Measurements from ENCODE around the gene TOP1.

The TOP1 gene

DNA sequence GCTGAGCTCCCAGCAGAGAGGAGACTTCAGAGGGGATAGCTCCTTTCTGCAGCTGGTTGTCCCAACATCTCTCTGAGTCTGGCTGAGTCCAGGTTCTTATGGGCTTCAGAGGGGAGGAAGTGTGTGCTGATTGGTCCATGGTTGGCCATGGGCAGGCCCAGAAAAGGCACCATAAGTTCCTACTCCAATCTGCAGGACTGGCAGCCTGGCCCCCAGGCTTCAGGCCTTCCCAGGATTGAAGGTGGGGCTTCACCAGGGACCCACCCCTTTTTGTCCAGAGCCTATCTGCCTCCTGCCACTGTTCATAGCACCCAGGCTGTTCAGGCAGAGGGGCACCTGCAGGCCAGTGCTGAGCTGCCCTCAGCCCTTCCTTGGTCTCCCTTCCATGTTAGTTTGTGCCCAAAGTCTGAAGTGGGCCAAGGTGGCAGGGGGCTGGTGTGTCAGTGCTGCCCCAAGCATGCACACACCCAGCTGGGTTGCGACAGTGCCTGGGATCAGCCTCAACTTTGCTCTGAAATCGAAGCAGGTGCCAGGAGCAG is 21.6 kb upstream of the TOP1 start:
- no peak for ATAC-seq (replicated peaks)
- Mint-ChIP-seq H3K9me3 (no peaks in the 10 kb centered on the region), H3K4me1 (ENCODE audit: low read depth in 2 of 2) (peaks cover 13 to 26% of the 10 kb centered on the region in 2 donors), H3K4me3 (no peak overlapping the region), H3K27me3 (no peaks in the 10 kb centered on the region), H3K27ac (peak overlapping the region in 1 of 2 donors; percentile 32), H3K36me3 (ENCODE audit: insufficient read depth) (peaks cover 4% of the 10 kb centered on the region)
- DNase-seq = no peak

DNA sequence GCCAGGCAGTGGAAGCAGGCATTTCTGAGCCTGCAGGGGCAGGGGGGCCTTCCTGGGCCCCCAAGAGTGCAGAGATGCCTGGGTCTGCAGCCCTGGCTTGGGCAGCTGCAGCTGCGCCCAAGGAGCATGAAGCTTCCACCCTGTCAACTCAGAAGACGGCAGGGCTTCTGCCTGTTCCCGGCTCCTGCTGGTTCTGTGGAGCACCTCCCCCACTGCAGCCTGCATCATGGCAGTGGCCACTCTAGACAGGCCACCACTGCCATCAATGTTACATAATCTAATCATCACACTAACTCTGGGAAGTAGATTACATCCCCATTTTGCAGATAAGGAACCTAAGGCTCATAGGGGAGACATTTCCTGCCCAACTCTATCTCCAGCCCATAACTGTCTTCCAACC is 21.1 kb upstream of the TOP1 start:
- no peak overlapping the region for H3K27ac Mint-ChIP-seq
- ATAC-seq (replicated peaks) (no peak), DNase-seq (no peak)
- H3K4me3 Mint-ChIP-seq = no peak overlapping the region
- H3K27me3 Mint-ChIP-seq = no peaks in the 10 kb centered on the region
- H3K4me1 Mint-ChIP-seq (ENCODE audit: low read depth in 2 of 2) = peaks cover 13 to 27% of the 10 kb centered on the region in 2 donors
- H3K36me3 Mint-ChIP-seq (ENCODE audit: insufficient read depth) = peaks cover 4% of the 10 kb centered on the region
- no peaks in the 10 kb centered on the region for H3K9me3 Mint-ChIP-seq

DNA sequence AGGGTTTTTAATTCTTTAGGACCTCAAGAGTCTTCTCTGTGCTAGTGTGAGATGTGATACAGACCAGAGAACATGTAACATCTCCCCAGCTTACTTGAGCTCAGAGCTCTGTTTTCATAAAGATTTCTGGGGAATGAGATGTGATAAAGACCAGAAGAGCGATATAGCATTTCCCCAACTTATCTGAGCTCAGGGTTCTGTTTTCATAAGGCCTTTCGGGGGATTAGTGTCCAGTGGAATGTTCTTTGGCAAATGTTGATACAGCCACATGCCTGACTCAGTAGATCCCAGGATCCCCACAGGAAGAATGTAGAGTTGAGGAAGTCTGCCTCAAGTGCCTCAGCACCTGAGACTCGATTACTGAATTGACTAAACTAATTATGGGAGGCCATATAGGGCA is 18.7 kb upstream of the TOP1 start:
- DNase-seq = no peak
- ATAC-seq (replicated peaks) = no peak
- peaks cover 11 to 16% of the 10 kb centered on the region in 2 donors for H3K4me1 Mint-ChIP-seq (ENCODE audit: low read depth in 2 of 2)
- no peak overlapping the region for H3K4me3 Mint-ChIP-seq
- no peak overlapping the region for H3K27ac Mint-ChIP-seq
- H3K9me3 Mint-ChIP-seq = no peaks in the 10 kb centered on the region
- no peaks in the 10 kb centered on the region for H3K27me3 Mint-ChIP-seq
- no peaks in the 10 kb centered on the region for H3K36me3 Mint-ChIP-seq (ENCODE audit: insufficient read depth)

- no peak for DNase-seq
- Mint-ChIP-seq H3K27me3 (no peaks in the 10 kb centered on the region), H3K4me3 (no peak overlapping the region)
Observed at GRCh38 chr20:41011551-41012067, 17.0 kb upstream of the TOP1 start.

DNA sequence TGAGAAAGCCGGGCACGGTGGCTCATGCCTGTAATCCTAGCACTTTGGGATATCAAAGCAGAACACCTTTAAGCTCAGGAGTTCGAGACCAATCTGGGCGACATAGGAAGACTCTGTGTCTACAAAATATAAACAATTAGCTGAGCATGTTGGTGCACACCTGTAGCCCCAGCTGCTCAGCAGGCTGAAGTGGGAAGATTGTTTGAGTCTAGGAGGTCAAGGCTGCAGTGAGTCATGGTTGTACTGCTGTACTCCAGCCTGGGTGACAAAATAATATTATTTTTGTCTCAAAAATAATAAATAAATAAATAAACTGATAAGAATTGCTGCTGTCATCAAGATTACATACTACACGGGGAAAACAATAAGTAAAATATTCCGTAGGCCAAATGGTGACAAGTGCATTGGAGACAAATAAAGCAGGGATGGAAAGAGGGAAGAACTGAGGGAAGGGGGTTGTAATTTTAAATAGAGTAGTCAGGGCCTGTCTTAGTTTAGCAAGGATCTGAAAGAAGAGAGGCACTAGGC is 14.0 kb upstream of the TOP1 start:
- no peak for DNase-seq
- H3K27me3 Mint-ChIP-seq = no peaks in the 10 kb centered on the region
- H3K9me3 Mint-ChIP-seq = no peaks in the 10 kb centered on the region
- peaks cover 0 to 6% of the 10 kb centered on the region in 2 donors for H3K4me1 Mint-ChIP-seq (ENCODE audit: low read depth in 2 of 2)
- H3K36me3 Mint-ChIP-seq (ENCODE audit: insufficient read depth) = no peaks in the 10 kb centered on the region
- no peak overlapping the region for H3K27ac Mint-ChIP-seq
- ATAC-seq (replicated peaks) = no peak
- H3K4me3 Mint-ChIP-seq = no peak overlapping the region

More at GRCh38 chr20:41011551-41012067, 17.0 kb upstream of the TOP1 start:
- Mint-ChIP-seq H3K4me1 (ENCODE audit: low read depth in 2 of 2) (peaks cover 11 to 16% of the 10 kb centered on the region in 2 donors), H3K27ac (peak overlapping the region in 1 of 2 donors; percentile 30), H3K9me3 (no peaks in the 10 kb centered on the region), H3K36me3 (ENCODE audit: insufficient read depth) (no peaks in the 10 kb centered on the region)
- peak; percentile 53 for ATAC-seq (replicated peaks)

- no peaks in the 10 kb centered on the region for H3K36me3 Mint-ChIP-seq (ENCODE audit: insufficient read depth)
- no peaks in the 10 kb centered on the region for H3K27me3 Mint-ChIP-seq
- no peak overlapping the region for H3K4me3 Mint-ChIP-seq
- peaks cover 0 to 2% of the 10 kb centered on the region in 2 donors for H3K4me1 Mint-ChIP-seq (ENCODE audit: low read depth in 2 of 2)
- no peak overlapping the region for H3K27ac Mint-ChIP-seq
- ATAC-seq (replicated peaks) (no peak), DNase-seq (no peak)
- no peaks in the 10 kb centered on the region for H3K9me3 Mint-ChIP-seq
Observed at GRCh38 chr20:41017448-41018042, 11.1 kb upstream of the TOP1 start.

- Mint-ChIP-seq H3K4me3 (no peak overlapping the region), H3K27ac (no peak overlapping the region), H3K27me3 (no peaks in the 10 kb centered on the region), H3K36me3 (ENCODE audit: insufficient read depth) (no peaks in the 10 kb centered on the region), H3K9me3 (no peaks in the 10 kb centered on the region), H3K4me1 (ENCODE audit: low read depth in 2 of 2) (no peaks in the 10 kb centered on the region)
- DNase-seq (no peak), ATAC-seq (replicated peaks) (no peak)
Observed at GRCh38 chr20:41018153-41018552, 10.5 kb upstream of the TOP1 start.

DNA sequence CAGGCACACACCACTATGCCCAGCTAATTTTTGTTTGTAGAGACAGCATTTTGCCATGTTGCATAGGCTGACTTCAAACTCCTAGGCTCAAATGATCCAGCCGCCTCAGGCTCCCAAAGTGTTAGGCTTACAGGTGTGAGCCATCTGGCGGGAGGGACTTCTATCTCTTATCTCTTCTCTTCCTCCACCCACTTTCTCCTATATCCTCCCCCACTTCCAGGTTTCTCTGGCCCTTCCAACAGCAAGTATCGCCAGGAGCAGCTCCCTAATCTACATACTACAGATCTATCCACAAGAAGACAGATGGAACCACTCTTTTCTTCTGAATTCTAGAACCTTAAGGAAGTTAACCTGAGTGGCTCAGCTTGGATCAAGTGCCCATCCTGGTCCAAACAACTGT is 5.1 kb upstream of the TOP1 start:
- Mint-ChIP-seq H3K4me3 (no peak overlapping the region), H3K27ac (no peak overlapping the region), H3K36me3 (ENCODE audit: insufficient read depth) (peaks cover 4% of the 10 kb centered on the region), H3K4me1 (ENCODE audit: low read depth in 2 of 2) (peaks cover 0 to 7% of the 10 kb centered on the region in 2 donors), H3K27me3 (peaks cover 0 to 7% of the 10 kb centered on the region in 2 donors), H3K9me3 (no peaks in the 10 kb centered on the region)
- DNase-seq (no peak), ATAC-seq (replicated peaks) (no peak)

DNA sequence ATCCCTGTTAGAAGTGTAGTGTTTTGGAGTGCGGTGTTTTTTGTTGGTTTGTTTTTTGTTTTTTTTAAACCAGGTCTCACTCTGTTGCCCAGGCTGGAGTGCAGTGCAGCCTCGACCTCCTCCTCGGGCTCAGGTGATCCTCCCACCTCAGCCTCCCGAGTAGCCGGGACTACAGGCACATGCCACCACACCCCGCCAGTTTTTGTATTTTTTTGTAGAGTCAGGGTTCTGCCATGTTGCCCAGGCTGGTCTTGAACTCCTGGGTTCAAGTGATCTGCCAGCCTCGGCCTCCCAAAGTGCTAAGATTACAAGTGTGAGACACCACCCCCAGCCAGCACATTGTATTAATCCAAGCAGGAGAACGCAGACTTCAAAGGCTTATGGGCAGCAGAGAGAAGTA is 1.3 kb upstream of the TOP1 start:
- no peak for ATAC-seq (replicated peaks)
- Mint-ChIP-seq H3K27ac (peak overlapping the region in 1 of 2 donors; percentile 100), H3K4me1 (ENCODE audit: low read depth in 2 of 2) (peaks cover 17 to 33% of the 10 kb centered on the region in 2 donors)

GRCh38 chr20:41027872-41028358 is 707 bp upstream of the TOP1 start:
- ATAC-seq (replicated peaks) = no peak
- Mint-ChIP-seq H3K27ac (peak overlapping the region; percentile 99 to 100), H3K9me3 (no peaks in the 10 kb centered on the region), H3K4me3 (peak overlapping the region; percentile 79 to 97), H3K27me3 (peaks cover 0 to 7% of the 10 kb centered on the region in 2 donors), H3K36me3 (ENCODE audit: insufficient read depth) (peaks cover 30% of the 10 kb centered on the region), H3K4me1 (ENCODE audit: low read depth in 2 of 2) (peaks cover 20 to 39% of the 10 kb centered on the region in 2 donors)
- no peak for DNase-seq

More for the DNA sequence above, 1.3 kb upstream of the TOP1 start:
- no peaks in the 10 kb centered on the region for H3K9me3 Mint-ChIP-seq
- H3K36me3 Mint-ChIP-seq (ENCODE audit: insufficient read depth) = peaks cover 27% of the 10 kb centered on the region
- peaks cover 0 to 7% of the 10 kb centered on the region in 2 donors for H3K27me3 Mint-ChIP-seq
- DNase-seq = no peak
- peak overlapping the region; percentile 79 to 97 for H3K4me3 Mint-ChIP-seq

DNA sequence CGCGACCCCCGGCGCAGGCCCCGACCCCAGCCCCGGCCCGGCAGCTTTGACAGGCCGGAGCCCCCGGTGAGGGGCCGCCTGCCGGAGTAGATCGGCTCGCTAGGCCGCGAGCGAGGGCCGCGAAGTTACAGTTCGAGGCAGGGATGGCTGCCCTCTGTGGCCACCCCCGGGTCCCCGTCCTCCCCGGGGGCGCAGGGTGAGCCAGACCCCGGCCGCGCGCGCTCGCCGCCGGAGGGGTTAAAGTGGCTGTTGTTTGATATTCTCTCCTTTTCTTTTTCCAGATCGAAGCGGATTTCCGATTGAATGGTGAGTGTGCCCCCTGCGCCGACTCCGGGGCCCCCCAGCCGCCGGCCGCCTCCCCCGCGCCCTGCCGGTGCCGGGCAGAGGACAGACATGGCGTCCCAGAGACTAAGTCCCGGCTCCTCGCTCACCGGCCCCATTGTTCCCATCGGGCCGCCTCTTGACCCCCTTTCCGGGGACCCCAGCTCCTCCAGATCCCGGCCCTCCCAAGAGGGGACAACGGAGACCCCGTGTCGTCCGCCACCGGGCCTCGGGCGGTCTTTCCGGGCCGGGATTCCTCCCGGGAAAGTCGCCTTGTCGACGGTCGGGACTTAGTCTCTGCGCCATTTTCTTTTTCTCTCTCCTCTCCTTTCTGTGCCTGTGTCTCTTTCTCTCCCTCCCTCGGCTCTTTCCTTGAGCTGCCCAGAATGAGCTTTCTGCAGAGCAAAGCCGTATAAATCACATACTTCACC is 704 bp downstream of the TOP1 start:
- peak overlapping the region; percentile 99 to 100 for H3K27ac Mint-ChIP-seq
- no peaks in the 10 kb centered on the region for H3K9me3 Mint-ChIP-seq
- H3K27me3 Mint-ChIP-seq = no peaks in the 10 kb centered on the region
- ATAC-seq (replicated peaks) (no peak), DNase-seq (peak; percentile 21 to 38 (median 28))
- H3K4me3 Mint-ChIP-seq = peak overlapping the region; percentile 97
- peaks cover 33 to 53% of the 10 kb centered on the region in 2 donors for H3K4me1 Mint-ChIP-seq (ENCODE audit: low read depth in 2 of 2)
- peaks cover 33% of the 10 kb centered on the region for H3K36me3 Mint-ChIP-seq (ENCODE audit: insufficient read depth)

DNA sequence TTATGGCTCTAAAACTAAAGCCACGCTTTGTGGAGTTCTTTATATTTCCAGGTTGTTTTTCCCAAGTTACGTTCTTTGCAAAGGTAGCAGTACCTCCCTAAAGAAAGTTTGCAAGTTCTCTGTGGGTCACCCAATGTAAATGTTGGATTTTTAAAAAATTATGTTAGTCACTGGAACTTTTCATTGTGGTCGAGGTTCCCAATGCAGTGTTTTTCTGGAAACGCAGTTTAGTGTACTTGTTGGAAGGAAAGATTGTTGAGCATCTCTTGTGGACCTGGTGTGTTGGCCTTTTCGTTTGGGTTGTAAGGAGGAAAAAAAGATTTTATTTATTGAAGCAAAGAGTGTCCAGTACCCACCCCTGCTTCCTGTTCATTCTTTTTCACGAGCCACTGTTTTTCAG is 1.4 kb downstream of the TOP1 start:
- Mint-ChIP-seq H3K9me3 (no peaks in the 10 kb centered on the region), H3K4me1 (ENCODE audit: low read depth in 2 of 2) (peaks cover 40 to 60% of the 10 kb centered on the region in 2 donors), H3K27ac (peak overlapping the region; percentile 99 to 100), H3K27me3 (no peaks in the 10 kb centered on the region), H3K4me3 (peak overlapping the region; percentile 97), H3K36me3 (ENCODE audit: insufficient read depth) (peaks cover 33% of the 10 kb centered on the region)
- DNase-seq = no peak
- ATAC-seq (replicated peaks) = no peak

DNA sequence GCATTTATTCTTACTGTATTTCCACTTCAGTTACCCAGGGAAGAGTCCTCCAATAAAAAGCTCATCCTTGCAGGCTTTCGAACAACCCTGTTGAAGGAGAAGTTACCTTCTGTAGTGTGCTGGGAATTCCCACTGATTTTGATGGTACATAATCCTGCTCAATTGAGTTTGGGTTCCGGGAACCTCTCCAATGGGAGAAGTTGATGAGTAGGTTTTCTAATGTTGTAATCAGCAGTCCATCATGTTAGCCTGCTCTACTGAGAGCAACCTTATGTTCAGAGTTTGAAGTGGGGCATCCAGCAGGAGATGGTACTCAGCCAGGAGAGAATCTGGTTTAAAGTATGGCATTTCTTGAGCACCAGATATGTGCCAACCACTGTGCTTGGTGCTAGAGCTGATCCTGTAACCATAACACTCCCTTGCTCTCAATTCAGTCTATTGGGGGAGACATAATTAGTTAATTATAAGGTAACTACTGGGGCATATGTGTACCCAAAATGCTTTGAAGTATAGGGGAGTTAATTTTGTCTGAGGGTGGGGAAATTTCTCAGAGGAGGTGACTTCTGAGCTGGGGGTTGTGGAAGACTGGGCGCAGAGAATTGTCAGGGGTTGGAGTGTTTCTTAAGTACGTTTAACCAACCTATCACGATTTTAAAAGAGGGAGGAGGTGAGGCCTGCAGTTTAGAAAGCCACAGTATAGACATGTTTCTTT is 2.1 kb downstream of the TOP1 start:
- Mint-ChIP-seq H3K27me3 (no peaks in the 10 kb centered on the region), H3K36me3 (ENCODE audit: insufficient read depth) (peaks cover 33% of the 10 kb centered on the region), H3K4me3 (peak overlapping the region; percentile 97), H3K4me1 (ENCODE audit: low read depth in 2 of 2) (peaks cover 46 to 67% of the 10 kb centered on the region in 2 donors), H3K9me3 (no peaks in the 10 kb centered on the region), H3K27ac (peak overlapping the region; percentile 24 to 100)
- DNase-seq (no peak), ATAC-seq (replicated peaks) (no peak)
